DOHH2 (cell line): ENCODE measurements around the gene PTRHD1.

ENCODE experiments used
- CTCF ChIP-seq: fragments of 200-600 bp; sonication (generic); IDR thresholded peaks from one replicate; pipeline ENCODE4 v1.5.1; 2014; ENCODE audit warnings: antibody characterized with exemption, mild to moderate bottlenecking, low read depth, low read length; ENCODE audit not compliant: poor library complexity, severe bottlenecking
- EZH2phosphoT487 ChIP-seq: fragments of 200-600 bp; sonication (generic); IDR thresholded peaks from 2 replicates; pipeline ENCODE4 v1.6.1; 2017; ENCODE audit warnings: borderline replicate concordance, mild to moderate bottlenecking, antibody characterized with exemption, low read length, moderate library complexity, mixed read lengths

GRCh38 chr2:24832073-24832461 is 38.9 kb upstream of the PTRHD1 start:
- TF ChIP-seq CTCF (no peak), EZH2phosphoT487 (no peak)
